K562 (cell line): Measurements from ENCODE around the gene PRKG1. TPM values are rescaled to one million over a fixed set of nuclear protein-coding genes. Genes with fewer than 3 reads are reported as not detected.

Experiments
- ATAC-seq: fragments of 200-7000 bp; cut with Tn5 transposase; 3 replicates; pipeline ENCODE4 v1.9.1; 2020; ENCODE audit warnings: moderate library complexity
- BruUV-seq: library from RNA; stranded (reverse); fragments of 400-500 nt; replicated peaks from 2 replicates; lab custom pipeline; 2021; lab: Mats Ljungman, UMichigan
- CTCF ChIA-PET: fragments of 300-600 bp; formaldehyde crosslinking; extraction: SDS; loops from one replicate; lab custom pipeline; 2021; ENCODE audit warnings: low intra/inter-chr PET ratio; lab: Yijun Ruan, JAX
- POLR2A ChIA-PET: fragments of 300-600, 350-650 bp; sonication (Branson Sonifier 250); formaldehyde crosslinking; extraction: SDS; loops from one replicate; lab custom pipeline; 2021; ENCODE audit warnings: antibody characterized with exemption, inconsistent platforms; lab: Yijun Ruan, JAX
- DNase-seq, 4 experiments: peaks; one replicate each; pipeline versions ENCODE4 v3.0.0 to v3.0.0-alpha.2; 2011 to 2018; ENCODE audit warnings: low spot score in 3 of 4, mixed read lengths in 3 of 4; ENCODE audit errors: extremely low read depth in 1 of 4
- FAIRE-seq: peaks from 2 replicates; lab custom pipeline; 2011; peaks lifted over from hg19 to GRCh38; lab: Jason Lieb, UNC
- H2AFZ ChIP-seq: 2 replicates; pipeline ENCODE4 v1.6.0; 2011; ENCODE audit warnings: low read depth, low read length, control low read depth, inconsistent platforms
- H3K27ac ChIP-seq: fragments of 200-600 bp; 3 replicates; pipeline ENCODE4 v1.8.0; 2011; ENCODE audit warnings: low read depth, mild to moderate bottlenecking, control low read depth, inconsistent platforms, low read length, moderate library complexity, mixed read lengths; ENCODE audit errors: extremely low read depth
- H3K27me3 ChIP-seq, 2 experiments: fragments of 300-600 bp in 1 of 2; 2 replicates in 1 of 2; 3 replicates in 1 of 2; pipeline versions ENCODE4 v1.6.0 to v1.8.0; 2011; ENCODE audit warnings: inconsistent platforms in 2 of 2, low read length in 2 of 2, mild to moderate bottlenecking in 1 of 2, mixed read lengths in 1 of 2, moderate library complexity in 1 of 2; ENCODE audit not compliant: control insufficient read depth in 2 of 2, insufficient read depth in 2 of 2
- H3K36me3 ChIP-seq: fragments of 300-600 bp; 3 replicates; pipeline ENCODE4 v1.8.0; 2011; ENCODE audit warnings: mild to moderate bottlenecking, low read length, inconsistent platforms; ENCODE audit not compliant: control insufficient read depth, insufficient read depth
- H3K4me1 ChIP-seq, 2 experiments: fragments of 200-600 bp in 1 of 2; replicated peaks in 1 of 2; 2 replicates in 1 of 2; 3 replicates in 1 of 2; pipeline versions ENCODE4 v1.5.1 to v1.8.0; 2011; ENCODE audit warnings: inconsistent platforms in 2 of 2, low read length in 2 of 2, mild to moderate bottlenecking in 1 of 2, mixed read lengths in 1 of 2, moderate library complexity in 1 of 2; ENCODE audit not compliant: control insufficient read depth in 2 of 2, insufficient read depth in 2 of 2
- H3K4me2 ChIP-seq: 2 replicates; pipeline ENCODE4 v1.6.1; 2011; ENCODE audit warnings: low read length, control low read depth, inconsistent platforms, mixed read lengths; ENCODE audit not compliant: insufficient read depth
- H3K4me3 ChIP-seq: fragments of 200-600 bp; sonication (generic), shearing (Covaris generic); 2 replicates; pipeline ENCODE4 v1.5.1; 2016; ENCODE audit warnings: control low read depth, inconsistent platforms
- H3K79me2 ChIP-seq: fragments of 200-600 bp; 3 replicates; pipeline ENCODE4 v1.8.0; 2011; ENCODE audit warnings: low read length, inconsistent platforms; ENCODE audit not compliant: control insufficient read depth, insufficient read depth
- H3K9ac ChIP-seq, 2 experiments: 2 replicates each; pipeline versions ENCODE4 v1.6.0 to v1.6.1; 2011; ENCODE audit warnings: low read depth in 2 of 2, low read length in 2 of 2, control low read depth in 1 of 2, inconsistent platforms in 1 of 2, mild to moderate bottlenecking in 1 of 2, mixed read lengths in 1 of 2; ENCODE audit not compliant: insufficient read depth in 1 of 2
- H3K9me1 ChIP-seq: one replicate; pipeline ENCODE4 v1.6.0; 2011; ENCODE audit warnings: inconsistent platforms, mild to moderate bottlenecking, low read length, moderate library complexity; ENCODE audit not compliant: control insufficient read depth, insufficient read depth
- H3K9me3 ChIP-seq: replicated peaks from 2 replicates; pipeline ENCODE4 v1.5.1; 2011; ENCODE audit warnings: low read depth, low read length, inconsistent platforms; ENCODE audit not compliant: control insufficient read depth, insufficient read depth
- H4K20me1 ChIP-seq: replicated peaks from 2 replicates; pipeline ENCODE4 v1.6.1; 2011; ENCODE audit warnings: low read length, inconsistent platforms, mixed read lengths; ENCODE audit not compliant: control insufficient read depth, insufficient read depth
- ARID2 ChIP-seq: fragments of 450-650 bp; IDR thresholded peaks from 2 replicates; pipeline ENCODE4 v1.6.1; 2017; ENCODE audit warnings: antibody characterized with exemption, mild to moderate bottlenecking
- ASH1L ChIP-seq: fragments of 450-650 bp; IDR thresholded peaks from 2 replicates; pipeline ENCODE4 v1.6.1; 2018; ENCODE audit warnings: borderline replicate concordance, mild to moderate bottlenecking, low read depth; ENCODE audit not compliant: partially characterized antibody
- CBX8 ChIP-seq: fragments of 200-600 bp; sonication (generic); IDR thresholded peaks from 2 replicates; pipeline ENCODE4 v1.6.1; 2012; ENCODE audit warnings: borderline replicate concordance, mixed run types, low read depth, mild to moderate bottlenecking, moderate library complexity, mixed read lengths, low read length, control low read depth, inconsistent platforms; ENCODE audit not compliant: poor library complexity, severe bottlenecking; ENCODE audit errors: extremely low read depth
- DLX4 ChIP-seq: fragments of 250-450 bp; sonication (Bioruptor Pico); IDR thresholded peaks from 2 replicates; pipeline ENCODE4 v1.6.1; 2021; ENCODE audit warnings: mild to moderate bottlenecking
- DMBX1 ChIP-seq: fragments of 250-450 bp; sonication (Bioruptor Pico); IDR thresholded peaks from 2 replicates; pipeline ENCODE4 v1.8.0; 2022; ENCODE audit warnings: inconsistent platforms, mild to moderate bottlenecking, moderate library complexity, borderline replicate concordance
- FOSL1 ChIP-seq: fragments of 200-800 bp; sonication (Bioruptor generic); conservative IDR thresholded peaks from 2 replicates; pipeline ENCODE4 v1.6.1; 2016; ENCODE audit warnings: missing genetic modification characterization, missing compliant biosample characterization
- GMEB1 ChIP-seq: fragments of 250-450 bp; sonication (Bioruptor Pico); IDR thresholded peaks from 2 replicates; pipeline ENCODE4 v1.4.0; 2020; ENCODE audit warnings: mild to moderate bottlenecking
- HDAC8 ChIP-seq: fragments of 450-650 bp; IDR thresholded peaks from 2 replicates; pipeline ENCODE4 v1.6.1; 2016; ENCODE audit warnings: mild to moderate bottlenecking, missing genetic modification characterization, moderate library complexity, missing compliant biosample characterization
- MAZ ChIP-seq, 2 experiments: fragments of 450-650 bp in 1 of 2; sonication (generic) in 1 of 2; formaldehyde crosslinking; IDR thresholded peaks in 1 of 2; conservative IDR thresholded peaks in 1 of 2; 2 replicates each; pipeline versions ENCODE4 v1.4.0 to v1.5.0; 2020; ENCODE audit warnings: mild to moderate bottlenecking in 1 of 2, missing genetic modification reagents in 1 of 2
- MEF2D ChIP-seq: conservative IDR thresholded peaks from 2 replicates; pipeline ENCODE4 v1.6.1; 2016; ENCODE audit warnings: low read depth, missing genetic modification characterization, missing compliant biosample characterization
- NR2F6 ChIP-seq: fragments of 450-650 bp; formaldehyde crosslinking; IDR thresholded peaks from 2 replicates; pipeline ENCODE4 v1.4.0; 2020; ENCODE audit warnings: mild to moderate bottlenecking
- POLR2G ChIP-seq: fragments of 200-400 bp; formaldehyde crosslinking; IDR thresholded peaks from 2 replicates; pipeline ENCODE4 v1.6.1; 2017; ENCODE audit warnings: low read depth, mild to moderate bottlenecking, antibody characterized with exemption, low read length, moderate library complexity
- PRPF4 ChIP-seq: fragments of 200-400 bp; formaldehyde crosslinking; IDR thresholded peaks from one replicate; pipeline ENCODE4 v1.6.1; 2017; ENCODE audit warnings: low read length, low read depth, mild to moderate bottlenecking; ENCODE audit not compliant: insufficient read depth, poor library complexity, severe bottlenecking
- RBM39 ChIP-seq: fragments of 200-400 bp; formaldehyde crosslinking; optimal IDR thresholded peaks from 2 replicates; pipeline ENCODE3; 2018; ENCODE audit warnings: low read depth, low read length
- TEAD2 ChIP-seq: fragments of 450-650 bp; IDR thresholded peaks from 2 replicates; pipeline ENCODE4 v1.6.1; 2016; ENCODE audit warnings: missing genetic modification characterization, control low read depth, missing compliant biosample characterization
- ZNF217 ChIP-seq: sonication (generic); formaldehyde crosslinking; IDR thresholded peaks from 2 replicates; pipeline ENCODE4 v1.8.0; 2022; ENCODE audit warnings: mild to moderate bottlenecking, missing genetic modification reagents
- ZNF239 ChIP-seq: fragments of 250-450 bp; sonication (Bioruptor Pico); IDR thresholded peaks from 2 replicates; pipeline ENCODE4 v1.4.0; 2020; ENCODE audit warnings: mild to moderate bottlenecking
- ZNF436 ChIP-seq: fragments of 250-450, 450-650 bp; sonication (Bioruptor Pico); formaldehyde crosslinking; IDR thresholded peaks from 2 replicates; pipeline ENCODE4 v1.7.0; 2020; ENCODE audit warnings: mild to moderate bottlenecking
- ZNF77 ChIP-seq: fragments of 250-450 bp; sonication (Bioruptor Pico); IDR thresholded peaks from 2 replicates; pipeline ENCODE4 v1.5.0; 2020
- WGBS: fragments of 100-300 bp; shearing (Covaris generic); methylation state at CpG from one replicate; pipeline ENCODE4 v1.1.6; 2016; ENCODE audit warnings: low coverage, mixed read lengths; ENCODE audit not compliant: insufficient coverage; ENCODE audit errors: missing lambda C conversion rate; 5-methylcytosine and 5-hydroxymethylcytosine counted together
- in situ Hi-C: fragments of 300-500 bp; cut with MboI; formaldehyde crosslinking; loops from 4 replicates; pipeline ENCODE4 v1.15.0; 2018; ENCODE audit warnings: inconsistent platforms, mixed read lengths
- intact Hi-C: fragments of 100-400 bp; cut with micrococcal nuclease; formaldehyde crosslinking; loops from 2 replicates; pipeline ENCODE4 v1.14.2; 2022
- polyA plus RNA-seq, 8 experiments: library from polyadenylated mRNA; depleted of rRNA in 4 of 8; stranded (reverse) in 5 of 8; unstranded in 3 of 8; fragments of >200 nt; fragmentation: Nextera tagmentation in 2 of 8; fragmentation: Illumina TruSeq in 1 of 8; extraction: Ambion mirVana in 2 of 8; extraction: Trizol in 1 of 8; gene quantifications; 2 replicates each; pipeline versions ENCODE4 v1.2.1 to v1.2.3, GENCODE V29; 2011 to 2014; ENCODE audit warnings: inconsistent platforms in 1 of 8, missing spikeins in 1 of 8
- total RNA-seq, 7 experiments: library from RNA; depleted of rRNA in 6 of 7; stranded (reverse); fragments of >200 nt in 6 of 7; fragmentation: Illumina TruSeq in 2 of 7; extraction: Trizol in 2 of 7; gene quantifications; 2 replicates each; pipeline versions ENCODE4 v1.2.1 to v1.2.3, GENCODE V29; 2011 to 2021; ENCODE audit warnings: low replicate concordance in 1 of 7

The PRKG1 gene
- total and polyA plus RNA-seq, 9 of the 15 experiments (the other 6 are each of a cell fraction or from before 2014, with no cell fraction given): 0.22 TPM; not detected in 8

GRCh38 chr10:51394039-51394438 lies 319.8 kb downstream of the PRKG1 start:
- TF ChIP-seq MAZ (CRISPR knock-in tag; conservative IDR thresholded peaks at IDR 0.05 in 1 of 2, IDR thresholded peaks at IDR 0.05 in 1 of 2): no peak
- TF ChIP-seq ZNF217 (CRISPR knock-in tag): no peak
- TF ChIP-seq ZNF436 (CRISPR knock-in tag): no peak
- no peak for TF ChIP-seq PRPF4
- no peak for TF ChIP-seq ASH1L
- TF ChIP-seq TEAD2 (tag): no peak
- TF ChIP-seq HDAC8 (tag): no peak
- no peak for TF ChIP-seq DLX4 (CRISPR knock-in tag)
- no peak for TF ChIP-seq ZNF239 (CRISPR knock-in tag)
- TF ChIP-seq RBM39: no peak
- TF ChIP-seq GMEB1: no peak
- no peak for TF ChIP-seq DMBX1 (CRISPR knock-in tag)
- no peak for TF ChIP-seq MEF2D
- TF ChIP-seq POLR2G: no peak
- TF ChIP-seq ARID2: no peak
- TF ChIP-seq CBX8: no peak
- no peak for TF ChIP-seq ZNF77 (CRISPR knock-in tag)
- TF ChIP-seq FOSL1: no peak
- TF ChIP-seq NR2F6 (CRISPR knock-in tag): no peak
- ATAC-seq: no peak
- intact Hi-C loops: no loop called here
- H3K9ac ChIP-seq: no peak overlapping the region
- no peak overlapping the region for H3K4me3 ChIP-seq
- no peak overlapping the region for H2AFZ ChIP-seq
- H3K27ac ChIP-seq: no peak overlapping the region
- H3K36me3 ChIP-seq: no peaks in the 10 kb centered on the region
- H4K20me1 ChIP-seq: no peaks in the 10 kb centered on the region
- in situ Hi-C loops: no loop called here
- no peaks in the 10 kb centered on the region for H3K9me3 ChIP-seq
- 2% methylated on average over 3 of the region's 3 CpGs for WGBS
- H3K9me1 ChIP-seq: no peaks in the 10 kb centered on the region
- BruUV-seq: no TSS peak
- ChIA-PET POLR2A (no interaction called here), CTCF (no interaction called here)
- H3K4me2 ChIP-seq: no peak overlapping the region
- no peaks in the 10 kb centered on the region for H3K79me2 ChIP-seq
- no peak for DNase-seq
- FAIRE-seq: no peak
- no peaks in the 10 kb centered on the region for H3K27me3 ChIP-seq
- no peaks in the 10 kb centered on the region for H3K4me1 ChIP-seq
